ENCODE data around the gene KCNJ8.
A peak's percentile ranks its signal among the peaks of the same experiment; 100 is the strongest.
"Not testable (repeated sequence)": the region's sequence is repeated elsewhere in the genome, so short reads cannot be mapped to it uniquely, and the experiment has no call there.

KCNJ8 gene

DNA sequence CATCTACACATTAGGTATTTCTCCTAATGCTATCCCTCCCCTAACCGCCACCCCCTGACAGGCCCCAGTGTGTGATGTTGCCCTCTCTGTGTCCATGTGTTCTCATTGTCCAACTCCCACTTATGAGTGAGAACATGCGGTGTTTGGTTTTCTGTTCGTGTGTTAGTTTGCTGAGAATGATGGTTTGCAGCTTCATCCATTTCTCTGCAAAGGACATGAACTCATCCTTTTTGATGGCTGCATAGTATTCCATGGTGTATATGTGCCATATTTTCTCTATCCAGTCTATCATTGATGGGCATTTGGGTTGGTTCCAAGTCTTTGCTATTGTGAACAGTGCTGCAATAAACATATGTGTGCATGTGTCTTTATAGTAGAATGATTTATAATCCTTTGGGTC is 8.2 kb upstream of the KCNJ8 start:
- DNase-seq, result not testable (repeated sequence)

- DNase-seq, result no peak
These were observed 6.3 kb upstream of the KCNJ8 start for GRCh38 chr12:21780786-21781185.

- no peak for DNase-seq
These were observed 1.7 kb upstream of the KCNJ8 start for GRCh38 chr12:21776175-21776574.

- no peak for DNase-seq
These were observed 771 bp upstream of the KCNJ8 start for GRCh38 chr12:21775133-21775820.

DNA sequence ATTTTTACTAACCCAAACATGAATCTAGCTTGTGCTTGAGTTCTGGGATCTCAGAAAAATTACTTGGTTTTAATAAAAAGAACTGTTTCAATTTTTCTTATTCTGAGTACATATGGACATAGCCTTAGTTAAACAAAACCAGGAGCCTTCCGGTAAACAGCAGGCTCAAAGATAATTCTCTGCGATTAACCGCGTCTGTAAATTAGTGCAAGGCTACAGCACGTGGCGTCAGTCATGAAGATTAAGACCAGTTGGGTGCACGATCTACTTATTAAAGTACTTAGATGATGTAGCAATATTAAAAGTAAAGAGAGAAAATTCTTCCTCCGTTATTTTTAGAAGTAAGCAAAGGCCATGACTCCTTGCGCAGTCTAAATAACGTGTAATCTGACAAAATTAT is 700 bp downstream of the KCNJ8 start:
- DNase-seq, result no peak

- no peak for DNase-seq
These were observed 1.2 kb downstream of the KCNJ8 start for GRCh38 chr12:21773263-21773741.

GRCh38 chr12:21771311-21771710 is 3.2 kb downstream of the KCNJ8 start:
- no peak for DNase-seq

GRCh38 chr12:21769307-21769706 is 5.2 kb downstream of the KCNJ8 start:
- DNase-seq, result no peak

GRCh38 chr12:21766403-21766802 is 8.1 kb downstream of the KCNJ8 start:
- DNase-seq, result peak; percentile 17

- no peak for DNase-seq
These were observed 9.6 kb downstream of the KCNJ8 start for GRCh38 chr12:21764950-21765349.

DNA sequence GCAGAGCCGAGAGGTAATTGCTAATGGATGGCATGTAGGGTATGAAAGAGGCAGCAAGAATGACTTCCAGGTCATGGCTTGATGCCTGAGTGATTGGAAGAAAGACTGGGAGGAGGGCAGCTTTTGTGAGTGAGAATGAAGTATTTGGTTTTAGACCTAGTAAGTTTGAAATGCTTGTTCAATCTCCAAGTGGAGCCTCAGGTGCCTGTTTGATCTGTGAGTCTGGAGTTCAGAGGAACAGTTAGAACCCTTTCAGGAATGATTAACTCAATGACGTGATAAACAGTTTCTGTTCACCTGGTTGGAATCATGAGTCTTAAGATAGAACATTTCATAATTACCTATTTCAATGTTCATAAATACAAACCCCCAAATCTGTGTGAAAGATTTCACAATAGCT is 10.4 kb downstream of the KCNJ8 start:
- DNase-seq, result no peak

GRCh38 chr12:21763531-21763930 is 11.0 kb downstream of the KCNJ8 start:
- DNase-seq, result no peak

DNA sequence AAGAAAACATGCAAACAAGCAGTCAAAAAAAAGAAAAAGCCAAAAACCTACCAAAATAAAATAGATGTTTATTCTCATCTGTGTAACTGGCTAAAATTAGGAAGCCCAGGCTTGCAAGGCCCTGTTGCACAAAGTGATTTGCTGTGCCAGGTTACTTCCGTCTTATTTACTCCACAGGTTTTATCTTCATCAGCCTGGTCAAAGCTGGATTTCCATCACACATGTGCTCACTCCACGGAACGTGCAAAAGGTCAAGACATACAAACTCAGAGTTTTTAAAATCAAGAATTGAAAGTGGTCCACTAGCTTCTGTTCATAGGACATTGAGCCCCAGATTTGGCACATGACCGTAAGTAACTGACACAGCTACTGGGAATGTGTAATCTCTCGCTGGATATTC is 14.8 kb downstream of the KCNJ8 start:
- no peak for DNase-seq

DNA sequence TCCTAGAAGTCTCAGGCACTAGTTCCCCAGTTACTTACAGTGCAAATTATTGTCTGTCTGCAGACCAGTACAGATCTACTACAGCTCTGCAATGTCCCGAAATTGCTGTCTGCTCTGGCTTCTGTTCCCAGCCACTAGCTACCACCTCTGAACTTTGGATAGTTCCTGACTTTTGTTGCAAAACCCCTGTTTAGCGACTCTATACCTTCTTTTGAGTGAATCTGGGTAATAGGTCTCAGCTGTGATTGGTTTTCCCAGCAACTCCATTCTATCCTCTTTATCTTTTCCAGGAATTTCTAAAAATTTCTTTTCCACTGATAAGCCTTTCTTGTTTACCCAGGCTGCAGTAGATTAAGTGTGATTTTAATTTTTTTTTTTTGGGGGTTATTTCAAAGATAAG is 16.8 kb downstream of the KCNJ8 start:
- no peak for DNase-seq

DNA sequence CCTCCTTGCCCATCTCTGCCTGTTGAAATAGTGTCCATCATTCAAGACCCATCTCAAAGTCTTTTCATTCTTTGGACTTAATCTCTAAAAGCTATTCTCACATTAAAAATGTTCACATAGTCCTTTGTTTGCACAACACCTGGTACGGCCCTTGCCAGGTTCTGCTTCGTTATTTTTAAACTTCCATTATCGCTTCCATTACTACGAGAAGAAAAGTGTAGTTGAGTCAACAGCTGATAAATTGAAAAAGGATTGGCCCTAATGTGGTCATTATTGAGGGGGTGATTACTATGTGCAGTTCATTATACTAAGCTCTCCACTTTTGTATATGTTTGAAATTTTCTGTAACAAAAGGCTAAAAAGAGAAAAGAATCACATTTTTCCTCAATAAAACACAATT is 17.8 kb downstream of the KCNJ8 start:
- no peak for DNase-seq

GRCh38 chr12:21751517-21751916 is 23.0 kb downstream of the KCNJ8 start:
- no peak for DNase-seq

GRCh38 chr12:21745258-21745657 is 29.2 kb downstream of the KCNJ8 start:
- DNase-seq, result no peak

DNA sequence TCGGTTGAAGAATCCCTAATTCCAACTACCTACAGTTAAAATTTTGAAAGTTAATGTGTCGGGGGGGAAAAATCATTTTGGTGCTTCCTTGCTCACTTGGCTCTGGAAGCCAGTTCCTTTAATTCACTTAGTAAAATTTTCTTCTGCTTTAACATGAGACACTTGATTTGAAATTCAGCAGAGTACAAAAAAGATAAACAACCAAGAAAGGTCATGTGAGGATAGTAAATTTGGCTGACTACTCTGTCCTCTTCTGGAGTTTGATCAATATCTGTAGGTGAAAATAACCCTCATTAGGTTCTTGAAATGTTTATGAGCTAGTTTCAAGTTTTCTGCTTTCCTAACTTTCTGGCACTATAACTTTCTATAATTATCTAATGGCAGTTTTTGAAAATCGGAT is 43.4 kb downstream of the KCNJ8 start:
- no peak for DNase-seq

DNA sequence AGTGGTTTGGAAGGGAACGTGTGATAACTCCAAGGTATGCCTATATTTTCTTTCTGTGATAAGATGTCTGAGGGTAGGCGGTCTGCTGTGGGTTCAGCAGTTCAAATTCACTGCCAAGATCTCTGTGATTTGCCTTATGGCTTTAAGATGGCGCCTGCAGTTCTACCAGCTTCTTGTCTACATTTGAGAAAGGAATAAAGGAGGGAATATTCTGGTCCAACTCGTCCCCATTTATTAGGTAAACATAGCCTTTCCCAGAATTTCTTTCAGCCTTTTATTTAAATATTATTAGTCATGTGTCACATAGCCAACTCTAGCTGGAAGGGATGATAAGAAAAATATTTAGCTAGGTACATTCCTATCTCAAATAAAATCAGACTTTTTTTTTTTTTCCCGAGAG is 48.8 kb downstream of the KCNJ8 start:
- no peak for DNase-seq

DNA sequence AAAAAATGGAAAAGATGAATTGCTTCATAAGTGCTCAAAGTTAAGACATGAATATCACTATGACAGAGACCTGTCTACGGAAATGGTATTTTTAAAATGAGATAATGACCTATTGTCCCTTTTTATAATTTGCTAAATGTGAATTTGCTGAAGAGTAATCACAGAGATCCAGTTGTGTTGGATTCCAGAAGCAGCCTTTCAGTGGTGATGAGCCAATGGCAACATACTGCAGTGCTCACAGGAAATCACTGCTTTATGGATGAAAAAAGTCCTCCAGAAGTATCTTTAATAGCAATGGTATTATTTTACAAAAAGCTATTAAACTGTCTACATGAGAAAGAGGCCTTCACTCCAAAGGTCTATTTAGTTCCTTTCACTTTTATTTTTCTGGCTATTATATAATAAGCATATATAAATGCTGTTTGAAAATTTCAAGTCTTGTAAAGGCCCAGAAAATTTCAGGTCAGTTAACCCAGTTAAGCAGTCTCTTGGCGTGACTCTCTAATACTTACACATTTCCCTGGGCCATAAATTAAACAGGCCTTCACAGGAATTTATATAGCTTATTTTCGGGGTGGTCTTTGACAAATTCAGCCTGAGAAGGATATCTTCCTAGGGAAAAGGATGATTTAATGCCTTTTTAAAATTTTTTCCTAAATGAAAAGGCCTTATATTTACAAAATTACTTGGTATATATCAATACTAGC is 55.4 kb downstream of the KCNJ8 start:
- no peak for DNase-seq

GRCh38 chr12:21718403-21718802 is 56.1 kb downstream of the KCNJ8 start:
- no peak for DNase-seq

GRCh38 chr12:21717767-21718166 is 56.7 kb downstream of the KCNJ8 start:
- DNase-seq, result no peak

GRCh38 chr12:21715386-21715785 is 59.1 kb downstream of the KCNJ8 start:
- peak; percentile 12 for DNase-seq
